ENCODE data around the gene PSIP1.

GRCh38 chr9:15505921-15506320 is 4.8 kb downstream of the PSIP1 start:
- TF ChIP-seq POLR2A (IDR thresholded peaks at IDR 0.05) (no peak), POLR2AphosphoS5 (IDR thresholded peaks at IDR 0.05) (no peak), EP300 (IDR thresholded peaks at IDR 0.05) (no peak)
- TF ChIP-seq, protein P1, sequence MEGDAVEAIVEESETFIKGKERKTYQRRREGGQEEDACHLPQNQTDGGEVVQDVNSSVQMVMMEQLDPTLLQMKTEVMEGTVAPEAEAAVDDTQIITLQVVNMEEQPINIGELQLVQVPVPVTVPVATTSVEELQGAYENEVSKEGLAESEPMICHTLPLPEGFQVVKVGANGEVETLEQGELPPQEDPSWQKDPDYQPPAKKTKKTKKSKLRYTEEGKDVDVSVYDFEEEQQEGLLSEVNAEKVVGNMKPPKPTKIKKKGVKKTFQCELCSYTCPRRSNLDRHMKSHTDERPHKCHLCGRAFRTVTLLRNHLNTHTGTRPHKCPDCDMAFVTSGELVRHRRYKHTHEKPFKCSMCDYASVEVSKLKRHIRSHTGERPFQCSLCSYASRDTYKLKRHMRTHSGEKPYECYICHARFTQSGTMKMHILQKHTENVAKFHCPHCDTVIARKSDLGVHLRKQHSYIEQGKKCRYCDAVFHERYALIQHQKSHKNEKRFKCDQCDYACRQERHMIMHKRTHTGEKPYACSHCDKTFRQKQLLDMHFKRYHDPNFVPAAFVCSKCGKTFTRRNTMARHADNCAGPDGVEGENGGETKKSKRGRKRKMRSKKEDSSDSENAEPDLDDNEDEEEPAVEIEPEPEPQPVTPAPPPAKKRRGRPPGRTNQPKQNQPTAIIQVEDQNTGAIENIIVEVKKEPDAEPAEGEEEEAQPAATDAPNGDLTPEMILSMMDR (IDR thresholded peaks at IDR 0.05): no peak

All from gastroesophageal sphincter (tissue), 3 donors.